H9 (cell line): ENCODE data around the gene UNC5B. TPM values are rescaled to one million over a fixed set of nuclear protein-coding genes. Genes with fewer than 3 reads are reported as not detected.

Experiments used
- DNase-seq: peaks from one replicate; pipeline ENCODE4 v3.0.0-alpha.2; 2017
- H2AFZ ChIP-seq: one replicate; pipeline ENCODE4 v1.6.1; 2013; ENCODE audit warnings: mild to moderate bottlenecking, low read length, control low read depth, moderate library complexity
- H2AK5ac ChIP-seq: 2 replicates; pipeline ENCODE4 v1.6.1; 2013; ENCODE audit warnings: low read length, control low read depth, mixed read lengths; ENCODE audit not compliant: insufficient read length
- H2BK120ac ChIP-seq: one replicate; pipeline ENCODE4 v1.6.1; 2013; ENCODE audit warnings: low read depth, mild to moderate bottlenecking, low read length, control low read depth, inconsistent platforms; ENCODE audit not compliant: poor library complexity, severe bottlenecking
- H2BK12ac ChIP-seq: 2 replicates; pipeline ENCODE4 v1.6.1; 2013; ENCODE audit warnings: low read length, control low read depth, mixed read lengths, low read depth; ENCODE audit not compliant: insufficient read length
- H2BK15ac ChIP-seq: 2 replicates; pipeline ENCODE4 v1.6.1; 2013; ENCODE audit warnings: low read depth, low read length, control low read depth
- H2BK20ac ChIP-seq: one replicate; pipeline ENCODE4 v1.6.1; 2013; ENCODE audit warnings: low read depth, mild to moderate bottlenecking, low read length, control low read depth, inconsistent platforms; ENCODE audit not compliant: poor library complexity, severe bottlenecking
- H2BK5ac ChIP-seq: 2 replicates; pipeline ENCODE4 v1.6.1; 2013; ENCODE audit warnings: low read length, control low read depth, mixed read lengths; ENCODE audit not compliant: insufficient read length
- H3K14ac ChIP-seq: 2 replicates; pipeline ENCODE4 v1.6.1; 2013; ENCODE audit warnings: low read length, control low read depth; ENCODE audit not compliant: insufficient read depth
- H3K18ac ChIP-seq: 2 replicates; pipeline ENCODE4 v1.6.1; 2013; ENCODE audit warnings: low read depth, mild to moderate bottlenecking, mixed read lengths, low read length, control low read depth; ENCODE audit not compliant: insufficient read length
- H3K23ac ChIP-seq: 2 replicates; pipeline ENCODE4 v1.6.1; 2013; ENCODE audit warnings: low read length, control low read depth, mixed read lengths, low read depth; ENCODE audit not compliant: insufficient read length
- H3K23me2 ChIP-seq: 2 replicates; pipeline ENCODE4 v1.6.1; 2013; ENCODE audit warnings: low read depth, mild to moderate bottlenecking, mixed read lengths, low read length, control low read depth; ENCODE audit not compliant: insufficient read length, poor library complexity, severe bottlenecking
- H3K27ac ChIP-seq: 2 replicates; pipeline ENCODE4 v1.5.1; 2013; ENCODE audit warnings: low read length, control low read depth, mixed read lengths, low read depth; ENCODE audit not compliant: insufficient read length
- H3K27me3 ChIP-seq: 2 replicates; pipeline ENCODE4 v1.6.1; 2013; ENCODE audit warnings: low read length, control low read depth, inconsistent platforms; ENCODE audit not compliant: insufficient read depth
- H3K4ac ChIP-seq: 2 replicates; pipeline ENCODE4 v1.6.1; 2013; ENCODE audit warnings: low read depth, mild to moderate bottlenecking, control low read depth, inconsistent platforms, low read length, moderate library complexity
- H3K4me1 ChIP-seq: 2 replicates; pipeline ENCODE4 v1.6.1; 2013; ENCODE audit warnings: low read length, control low read depth, inconsistent platforms; ENCODE audit not compliant: insufficient read depth
- H3K4me2 ChIP-seq: 2 replicates; pipeline ENCODE4 v1.6.1; 2013; ENCODE audit warnings: low read length, control low read depth, mixed read lengths; ENCODE audit not compliant: insufficient read length, insufficient read depth
- H3K56ac ChIP-seq: 2 replicates; pipeline ENCODE4 v1.6.1; 2013; ENCODE audit warnings: low read depth, mild to moderate bottlenecking, mixed read lengths, low read length, control low read depth; ENCODE audit not compliant: insufficient read length
- H3K79me1 ChIP-seq: 2 replicates; pipeline ENCODE4 v1.6.1; 2013; ENCODE audit warnings: low read depth, mild to moderate bottlenecking, moderate library complexity, low read length, control low read depth, inconsistent platforms; ENCODE audit not compliant: insufficient read depth, poor library complexity, severe bottlenecking
- H3K79me2 ChIP-seq: 2 replicates; pipeline ENCODE4 v1.6.1; 2013; ENCODE audit warnings: low read length, control low read depth, inconsistent platforms; ENCODE audit not compliant: insufficient read depth
- H3K9ac ChIP-seq: 2 replicates; pipeline ENCODE4 v1.6.1; 2013; ENCODE audit warnings: low read length, control low read depth, mixed read lengths; ENCODE audit not compliant: insufficient read length; ENCODE audit errors: extremely low read depth
- H3K9me3 ChIP-seq: one replicate; pipeline ENCODE4 v1.6.1; 2013; ENCODE audit warnings: low read depth, low read length, inconsistent platforms; ENCODE audit not compliant: control insufficient read depth
- H3T11ph ChIP-seq: one replicate; pipeline ENCODE4 v1.6.1; 2013; ENCODE audit warnings: mild to moderate bottlenecking, low read length, control low read depth, inconsistent platforms
- H4K20me1 ChIP-seq: one replicate; pipeline ENCODE4 v1.6.1; 2013; ENCODE audit not compliant: control insufficient read depth, insufficient read length, insufficient read depth
- H4K5ac ChIP-seq: 2 replicates; pipeline ENCODE4 v1.6.1; 2013; ENCODE audit warnings: low read depth, mild to moderate bottlenecking, mixed read lengths, low read length, control low read depth; ENCODE audit not compliant: insufficient read length
- H4K8ac ChIP-seq: replicated peaks from 2 replicates; pipeline ENCODE4 v1.6.1; 2013; ENCODE audit warnings: low read length, control low read depth, mixed read lengths, low read depth; ENCODE audit not compliant: insufficient read length
- H4K91ac ChIP-seq: 2 replicates; pipeline ENCODE4 v1.6.1; 2013; ENCODE audit warnings: low read depth, mild to moderate bottlenecking, moderate library complexity, mixed read lengths, low read length, control low read depth; ENCODE audit not compliant: insufficient read length
- H3K27ac Mint-ChIP-seq, 3 experiments: 2 replicates in 2 of 3; 3 replicates in 1 of 3; pipeline ENCODE4 v1.8.0; 2020 to 2021; ENCODE audit warnings: mixed read lengths in 3 of 3, mild to moderate bottlenecking in 1 of 3, moderate library complexity in 1 of 3
- H3K27me3 Mint-ChIP-seq: 2 replicates; pipeline ENCODE4 v1.8.0; 2021; ENCODE audit warnings: low read depth, mild to moderate bottlenecking, moderate library complexity, mixed read lengths
- H3K36me3 Mint-ChIP-seq, 3 experiments: 2 replicates in 2 of 3; 3 replicates in 1 of 3; pipeline ENCODE4 v1.8.0; 2020 to 2021; ENCODE audit warnings: low read depth in 3 of 3, mixed read lengths in 3 of 3; ENCODE audit not compliant: insufficient read depth in 1 of 3
- H3K4me1 Mint-ChIP-seq, 2 experiments: 2 replicates each; pipeline ENCODE4 v1.8.0; 2020; ENCODE audit warnings: mixed read lengths in 2 of 2
- H3K4me3 Mint-ChIP-seq, 2 experiments: 2 replicates in 1 of 2; 3 replicates in 1 of 2; pipeline ENCODE4 v1.8.0; 2020 to 2021; ENCODE audit warnings: mild to moderate bottlenecking in 2 of 2, mixed read lengths in 2 of 2, moderate library complexity in 1 of 2
- H3K9me3 Mint-ChIP-seq, 2 experiments: 2 replicates in 1 of 2; 3 replicates in 1 of 2; pipeline ENCODE4 v1.8.0; 2020; ENCODE audit warnings: mild to moderate bottlenecking in 2 of 2, mixed read lengths in 2 of 2, moderate library complexity in 1 of 2
- WGBS: extraction: QIAGEN DNeasy Blood & Tissue Kit; methylation state at CpG from one replicate; pipeline ENCODE4 v1.1.7; 2013; ENCODE audit warnings: missing lambda C conversion rate, low lambda C conversion rate, mixed read lengths; ENCODE audit not compliant: insufficient read length; ENCODE audit errors: extremely low coverage; 5-methylcytosine and 5-hydroxymethylcytosine counted together
- total RNA-seq: library from RNA; stranded (reverse); gene quantifications from 2 replicates; pipeline ENCODE4 v1.2.1, GENCODE V29; 2021
- TF ChIP-seq, protein P1 (sequence below): fragments of 200-600 bp; sonication (generic); conservative IDR thresholded peaks from 3 replicates; pipeline ENCODE4 v1.8.0; 2021; ENCODE audit warnings: antibody characterized with exemption, mild to moderate bottlenecking

The UNC5B gene
- total RNA-seq, 1 experiment from 2014 or later: 28.4 TPM

DNA sequence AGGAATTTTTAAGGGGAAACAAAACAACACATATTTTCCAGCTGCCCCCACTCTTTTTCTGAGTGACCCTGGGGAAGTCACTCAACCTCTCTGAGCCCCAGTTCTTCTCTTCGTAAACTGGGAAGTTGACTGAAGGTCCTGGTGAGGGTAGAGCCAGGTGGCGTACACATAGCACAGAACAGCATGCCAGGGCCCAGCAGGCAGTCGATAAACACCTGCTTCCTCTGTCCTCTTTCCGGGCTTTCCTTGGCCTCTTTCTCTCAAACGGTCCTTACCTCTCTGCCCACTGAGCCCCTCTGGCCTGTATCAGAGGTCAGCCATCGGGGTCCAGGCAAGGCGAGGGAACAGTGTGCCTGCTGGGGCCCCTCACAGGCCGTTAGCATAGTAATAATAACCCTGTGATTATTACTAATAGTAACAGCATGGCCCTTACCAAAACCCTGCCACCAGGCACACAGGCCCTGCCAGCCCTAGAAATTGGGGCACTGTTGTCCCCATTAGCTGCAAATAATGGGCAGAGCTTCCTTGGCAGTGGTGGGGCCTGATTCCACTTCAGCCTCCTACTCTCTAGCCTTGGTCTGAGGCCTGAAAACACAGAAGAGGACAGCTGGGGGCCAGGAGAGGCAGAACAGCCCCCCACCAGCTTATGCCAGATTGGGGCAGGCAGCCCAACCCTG, 69.4 kb downstream of the UNC5B start:
- no peak overlapping the region for H2BK20ac ChIP-seq
- H4K20me1 ChIP-seq: no peaks in the 10 kb centered on the region
- TF ChIP-seq, protein P1, sequence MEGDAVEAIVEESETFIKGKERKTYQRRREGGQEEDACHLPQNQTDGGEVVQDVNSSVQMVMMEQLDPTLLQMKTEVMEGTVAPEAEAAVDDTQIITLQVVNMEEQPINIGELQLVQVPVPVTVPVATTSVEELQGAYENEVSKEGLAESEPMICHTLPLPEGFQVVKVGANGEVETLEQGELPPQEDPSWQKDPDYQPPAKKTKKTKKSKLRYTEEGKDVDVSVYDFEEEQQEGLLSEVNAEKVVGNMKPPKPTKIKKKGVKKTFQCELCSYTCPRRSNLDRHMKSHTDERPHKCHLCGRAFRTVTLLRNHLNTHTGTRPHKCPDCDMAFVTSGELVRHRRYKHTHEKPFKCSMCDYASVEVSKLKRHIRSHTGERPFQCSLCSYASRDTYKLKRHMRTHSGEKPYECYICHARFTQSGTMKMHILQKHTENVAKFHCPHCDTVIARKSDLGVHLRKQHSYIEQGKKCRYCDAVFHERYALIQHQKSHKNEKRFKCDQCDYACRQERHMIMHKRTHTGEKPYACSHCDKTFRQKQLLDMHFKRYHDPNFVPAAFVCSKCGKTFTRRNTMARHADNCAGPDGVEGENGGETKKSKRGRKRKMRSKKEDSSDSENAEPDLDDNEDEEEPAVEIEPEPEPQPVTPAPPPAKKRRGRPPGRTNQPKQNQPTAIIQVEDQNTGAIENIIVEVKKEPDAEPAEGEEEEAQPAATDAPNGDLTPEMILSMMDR: no peak
- no peak overlapping the region for H3K27ac Mint-ChIP-seq
- H3K27me3 ChIP-seq: no peaks in the 10 kb centered on the region
- no peaks in the 10 kb centered on the region for H3K9me3 ChIP-seq
- no peaks in the 10 kb centered on the region for H3K79me2 ChIP-seq
- H3K23me2 ChIP-seq: no peaks in the 10 kb centered on the region
- H3T11ph ChIP-seq: no peak overlapping the region
- no peak overlapping the region for H4K5ac ChIP-seq
- WGBS: no CpG with 5 or more reads among the region's 8 CpGs
- H2BK120ac ChIP-seq: no peak overlapping the region
- no peaks in the 10 kb centered on the region for H3K79me1 ChIP-seq
- H3K23ac ChIP-seq: no peak overlapping the region
- peaks cover 40 to 43% of the 10 kb centered on the region in 2 experiments for H3K4me1 Mint-ChIP-seq
- no peak overlapping the region for H4K8ac ChIP-seq
- H3K4me3 Mint-ChIP-seq: no peak overlapping the region
- H2AK5ac ChIP-seq: no peak overlapping the region
- no peak overlapping the region for H2AFZ ChIP-seq
- no peaks in the 10 kb centered on the region for H3K9me3 Mint-ChIP-seq
- H3K27ac ChIP-seq: no peak overlapping the region
- H2BK12ac ChIP-seq: no peak overlapping the region
- no peak overlapping the region for H3K14ac ChIP-seq
- no peak overlapping the region for H2BK15ac ChIP-seq
- peaks cover 10 to 32% (median 25%) of the 10 kb centered on the region in 3 experiments for H3K36me3 Mint-ChIP-seq
- H3K4ac ChIP-seq: no peak overlapping the region
- no peak overlapping the region for H3K9ac ChIP-seq
- no peak overlapping the region for H3K18ac ChIP-seq
- no peak for DNase-seq
- no peak overlapping the region for H3K4me2 ChIP-seq
- no peaks in the 10 kb centered on the region; the same call in 1 of the 2 replicates for H3K4me1 ChIP-seq
- no peak overlapping the region for H2BK5ac ChIP-seq
- no peak overlapping the region for H3K56ac ChIP-seq
- no peaks in the 10 kb centered on the region; the same call in 1 of the 2 replicates for H3K27me3 Mint-ChIP-seq
- H4K91ac ChIP-seq: no peak overlapping the region
